ENCODE data around the gene MT1B. TPM values are rescaled to one million over a fixed set of nuclear protein-coding genes. Genes with fewer than 3 reads are reported as not detected.

MT1B gene
- total and polyA plus RNA-seq, 9 of the 15 experiments (the other 6 are each of a cell fraction or from before 2014, with no cell fraction given), result not detected

- no peak for TF ChIP-seq MGA (IDR thresholded peaks at IDR 0.05)
- no peak for TF ChIP-seq RBM14 (IDR thresholded peaks at IDR 0.05; ENCODE audit: borderline replicate concordance, insufficient read depth, low read depth, low read length)
- TF ChIP-seq SMAD1 (IDR thresholded peaks at IDR 0.05; ENCODE audit: low read depth, low read length, partially characterized antibody), result no peak
- TF ChIP-seq NCOA4 (IDR thresholded peaks at IDR 0.05; ENCODE audit: partially characterized antibody), result no peak
Measured at GRCh38 chr16:56649271-56649670, 2.4 kb upstream of the MT1B start (continued).
